ENCODE measurements around the gene ETAA1.

Gene ETAA1

GRCh38 chr2:67397143-67397986 lies at the start of gene ETAA1:
ETAA1 (plus strand) TSS chr2:67397333; CDS start chr2:67397449, 116 bp downstream.
- DNase-seq, result peak; percentile 92

GRCh38 chr2:67366832-67367412 lies 30.2 kb upstream of the ETAA1 start:
- DNase-seq, result no peak

GRCh38 chr2:67374481-67374880 lies 22.7 kb upstream of the ETAA1 start:
- no peak for DNase-seq

- DNase-seq, result no peak
These were observed 22.2 kb upstream of the ETAA1 start for GRCh38 chr2:67374949-67375348.

GRCh38 chr2:67378555-67378954 lies 18.6 kb upstream of the ETAA1 start:
- DNase-seq, result no peak

GRCh38 chr2:67379048-67379447 lies 18.1 kb upstream of the ETAA1 start:
- DNase-seq, result no peak

GRCh38 chr2:67384123-67384822 lies 12.9 kb upstream of the ETAA1 start:
- no peak for DNase-seq

- no peak for DNase-seq
These were observed 8.5 kb upstream of the ETAA1 start for GRCh38 chr2:67388680-67389079.

GRCh38 chr2:67389286-67389685 lies 7.8 kb upstream of the ETAA1 start:
- no peak for DNase-seq

GRCh38 chr2:67389788-67390187 lies 7.3 kb upstream of the ETAA1 start:
- no peak for DNase-seq

- no peak for DNase-seq
These were observed 3.9 kb upstream of the ETAA1 start for GRCh38 chr2:67393237-67393636.

GRCh38 chr2:67394734-67395133 lies 2.4 kb upstream of the ETAA1 start:
- DNase-seq, result no peak

GRCh38 chr2:67399144-67399543 lies 2.0 kb downstream of the ETAA1 start:
- DNase-seq, result no peak

- no peak for DNase-seq
These were observed 2.8 kb downstream of the ETAA1 start for GRCh38 chr2:67399831-67400489.

- DNase-seq, result no peak
These were observed 3.7 kb downstream of the ETAA1 start for GRCh38 chr2:67400560-67401485.

GRCh38 chr2:67408346-67408745 lies 11.2 kb downstream of the ETAA1 start:
- DNase-seq, result no peak

GRCh38 chr2:67412424-67412823 lies 15.3 kb downstream of the ETAA1 start:
- no peak for DNase-seq

- DNase-seq, result no peak
These were observed 17.7 kb downstream of the ETAA1 start for GRCh38 chr2:67414867-67415266.

- no peak for DNase-seq
These were observed 19.0 kb downstream of the ETAA1 start for GRCh38 chr2:67416136-67416535.

GRCh38 chr2:67423489-67423888 lies 26.4 kb downstream of the ETAA1 start:
- DNase-seq, result no peak

GRCh38 chr2:67436221-67436620 lies 39.1 kb downstream of the ETAA1 start:
- DNase-seq, result no peak

- DNase-seq, result no peak
These were observed 40.0 kb downstream of the ETAA1 start for GRCh38 chr2:67437114-67437513.

Measured in hematopoietic multipotent progenitor cell treated with erythropoietin and hydrocortisone succinate and interleukin-3 and kit ligand, for 8 days (in vitro differentiated cells).